OCI-LY3 (cell line): ENCODE measurements around the gene PTPRN2.

Experiments
- CTCF ChIP-seq: fragments of 200-600, 300-600 bp; sonication (generic); IDR thresholded peaks from 2 replicates; pipeline ENCODE4 v1.5.1; 2014; ENCODE audit warnings: antibody characterized with exemption, low read length, low read depth
- EZH2phosphoT487 ChIP-seq: fragments of 200-600 bp; shearing (Covaris generic); IDR thresholded peaks from 2 replicates; pipeline ENCODE4 v1.6.1; 2018; ENCODE audit warnings: antibody characterized with exemption, mixed run types, low read depth

- TF ChIP-seq CTCF (no peak), EZH2phosphoT487 (no peak)
These were observed 538.4 kb downstream of the PTPRN2 start for GRCh38 chr7:158049271-158049670.
